PFSK-1 (cell line): ENCODE results near the gene HMX3.

Source experiments
- POLR2AphosphoS5 ChIP-seq: IDR thresholded peaks from 2 replicates; pipeline ENCODE4 v1.6.1; 2012; ENCODE audit warnings: low read depth, mild to moderate bottlenecking, control low read depth, low read length, moderate library complexity
- SIN3A ChIP-seq: IDR thresholded peaks from 2 replicates; pipeline ENCODE4 v1.6.1; 2012; ENCODE audit warnings: mild to moderate bottlenecking, low read length, moderate library complexity, borderline replicate concordance; ENCODE audit not compliant: insufficient read depth
- TAF1 ChIP-seq: IDR thresholded peaks from 2 replicates; pipeline ENCODE4 v1.6.1; 2012; ENCODE audit warnings: low read length, control low read depth, borderline replicate concordance; ENCODE audit not compliant: insufficient read depth
- TF ChIP-seq, protein P1 (sequence below), 2 experiments: IDR thresholded peaks; 2 replicates each; pipeline versions ENCODE4 v1.6.1 to v1.8.0; 2011 to 2012; ENCODE audit warnings: low read depth in 2 of 2, low read length in 2 of 2, control low read depth in 1 of 2, inconsistent platforms in 1 of 2, mild to moderate bottlenecking in 1 of 2, moderate library complexity in 1 of 2; ENCODE audit not compliant: insufficient read depth in 1 of 2

DNA sequence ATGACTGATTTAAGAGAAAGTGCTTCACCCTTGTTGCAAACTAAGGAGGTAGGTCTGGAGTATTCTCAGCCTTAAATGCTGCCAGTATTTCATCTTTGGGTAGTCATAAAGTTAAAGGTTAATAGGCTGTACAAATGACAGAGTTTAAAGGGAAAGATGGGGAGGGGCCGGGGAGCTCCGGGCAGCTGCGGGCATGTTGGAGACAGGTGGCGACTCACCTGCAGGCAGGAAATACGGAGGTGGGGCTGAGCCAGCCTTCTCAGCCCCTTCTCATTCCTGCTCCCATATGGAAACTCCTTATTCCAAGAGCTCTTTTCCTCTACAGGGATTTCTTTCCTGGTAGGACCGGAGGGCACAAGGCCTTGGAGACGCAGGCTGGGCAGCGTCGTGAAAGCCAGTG is 31.8 kb upstream of the HMX3 start:
- TF ChIP-seq TAF1 (no peak), SIN3A (no peak), POLR2AphosphoS5 (no peak)
- TF ChIP-seq, protein P1, sequence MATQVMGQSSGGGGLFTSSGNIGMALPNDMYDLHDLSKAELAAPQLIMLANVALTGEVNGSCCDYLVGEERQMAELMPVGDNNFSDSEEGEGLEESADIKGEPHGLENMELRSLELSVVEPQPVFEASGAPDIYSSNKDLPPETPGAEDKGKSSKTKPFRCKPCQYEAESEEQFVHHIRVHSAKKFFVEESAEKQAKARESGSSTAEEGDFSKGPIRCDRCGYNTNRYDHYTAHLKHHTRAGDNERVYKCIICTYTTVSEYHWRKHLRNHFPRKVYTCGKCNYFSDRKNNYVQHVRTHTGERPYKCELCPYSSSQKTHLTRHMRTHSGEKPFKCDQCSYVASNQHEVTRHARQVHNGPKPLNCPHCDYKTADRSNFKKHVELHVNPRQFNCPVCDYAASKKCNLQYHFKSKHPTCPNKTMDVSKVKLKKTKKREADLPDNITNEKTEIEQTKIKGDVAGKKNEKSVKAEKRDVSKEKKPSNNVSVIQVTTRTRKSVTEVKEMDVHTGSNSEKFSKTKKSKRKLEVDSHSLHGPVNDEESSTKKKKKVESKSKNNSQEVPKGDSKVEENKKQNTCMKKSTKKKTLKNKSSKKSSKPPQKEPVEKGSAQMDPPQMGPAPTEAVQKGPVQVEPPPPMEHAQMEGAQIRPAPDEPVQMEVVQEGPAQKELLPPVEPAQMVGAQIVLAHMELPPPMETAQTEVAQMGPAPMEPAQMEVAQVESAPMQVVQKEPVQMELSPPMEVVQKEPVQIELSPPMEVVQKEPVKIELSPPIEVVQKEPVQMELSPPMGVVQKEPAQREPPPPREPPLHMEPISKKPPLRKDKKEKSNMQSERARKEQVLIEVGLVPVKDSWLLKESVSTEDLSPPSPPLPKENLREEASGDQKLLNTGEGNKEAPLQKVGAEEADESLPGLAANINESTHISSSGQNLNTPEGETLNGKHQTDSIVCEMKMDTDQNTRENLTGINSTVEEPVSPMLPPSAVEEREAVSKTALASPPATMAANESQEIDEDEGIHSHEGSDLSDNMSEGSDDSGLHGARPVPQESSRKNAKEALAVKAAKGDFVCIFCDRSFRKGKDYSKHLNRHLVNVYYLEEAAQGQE (IDR thresholded peaks at IDR 0.05; ENCODE audit: insufficient read depth in 1 of 2, low read depth in 2 of 2, low read length in 2 of 2): no peak
